Measurements from ENCODE around the gene CYP2R1. TPM values are rescaled to one million over a fixed set of nuclear protein-coding genes. Genes with fewer than 3 reads are reported as not detected.

Gene CYP2R1
- total and polyA plus RNA-seq, 9 donors, result 10.1 to 17.3 (median 13.9) TPM

DNA sequence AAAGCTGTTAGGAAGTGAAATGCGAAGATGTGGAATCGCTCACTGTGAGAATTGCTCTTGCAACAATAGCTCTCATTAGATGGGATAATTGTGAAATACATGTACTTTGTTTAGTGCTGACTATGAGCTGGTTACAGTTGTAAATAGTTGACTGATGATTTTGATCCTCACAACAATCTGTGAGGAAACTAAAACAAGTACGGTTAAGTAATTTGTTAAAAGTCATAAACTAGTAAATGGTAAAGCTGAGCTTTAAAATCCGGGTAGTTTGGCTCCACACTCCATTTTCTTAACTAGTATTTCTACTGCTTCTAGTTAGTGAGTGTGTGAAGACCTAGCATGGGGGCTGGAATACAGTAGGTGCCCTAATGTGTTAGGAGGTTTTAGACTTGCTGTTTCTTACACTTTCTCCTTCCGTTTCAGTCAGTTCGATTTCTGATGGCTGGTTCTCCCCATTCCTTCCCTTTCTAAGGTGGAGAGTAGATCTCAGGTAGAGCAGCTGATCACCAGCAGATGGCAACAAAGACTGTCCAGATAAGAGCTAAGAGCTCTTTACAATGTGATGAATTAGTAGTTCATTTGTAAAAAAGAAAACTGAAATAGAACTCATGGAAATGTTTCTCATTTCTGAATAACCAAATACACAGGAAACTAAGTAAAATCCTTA lies 16.3 kb upstream of the CYP2R1 start:
- H3K9me3 ChIP-seq (replicated peaks; ENCODE audit: control insufficient read depth, low read depth, low read length), result no peaks in the 10 kb centered on the region
- peak; percentile 61 for DNase-seq
- 70% methylated on average over 2 of the region's 6 CpGs for WGBS (ENCODE audit: insufficient coverage)
- peaks cover 9% of the 10 kb centered on the region for H3K4me1 ChIP-seq (ENCODE audit: control insufficient read depth, insufficient read depth, low read length)
- H3K36me3 ChIP-seq (ENCODE audit: control insufficient read depth, insufficient read depth, low read length), result no peaks in the 10 kb centered on the region
- H3K27me3 ChIP-seq (ENCODE audit: control insufficient read depth, insufficient read depth, low read length), result peaks cover 26% of the 10 kb centered on the region
- no peak overlapping the region for H3K27ac ChIP-seq (ENCODE audit: low read length)
- H3K4me3 ChIP-seq (ENCODE audit: low read length), result no peak overlapping the region

DNA sequence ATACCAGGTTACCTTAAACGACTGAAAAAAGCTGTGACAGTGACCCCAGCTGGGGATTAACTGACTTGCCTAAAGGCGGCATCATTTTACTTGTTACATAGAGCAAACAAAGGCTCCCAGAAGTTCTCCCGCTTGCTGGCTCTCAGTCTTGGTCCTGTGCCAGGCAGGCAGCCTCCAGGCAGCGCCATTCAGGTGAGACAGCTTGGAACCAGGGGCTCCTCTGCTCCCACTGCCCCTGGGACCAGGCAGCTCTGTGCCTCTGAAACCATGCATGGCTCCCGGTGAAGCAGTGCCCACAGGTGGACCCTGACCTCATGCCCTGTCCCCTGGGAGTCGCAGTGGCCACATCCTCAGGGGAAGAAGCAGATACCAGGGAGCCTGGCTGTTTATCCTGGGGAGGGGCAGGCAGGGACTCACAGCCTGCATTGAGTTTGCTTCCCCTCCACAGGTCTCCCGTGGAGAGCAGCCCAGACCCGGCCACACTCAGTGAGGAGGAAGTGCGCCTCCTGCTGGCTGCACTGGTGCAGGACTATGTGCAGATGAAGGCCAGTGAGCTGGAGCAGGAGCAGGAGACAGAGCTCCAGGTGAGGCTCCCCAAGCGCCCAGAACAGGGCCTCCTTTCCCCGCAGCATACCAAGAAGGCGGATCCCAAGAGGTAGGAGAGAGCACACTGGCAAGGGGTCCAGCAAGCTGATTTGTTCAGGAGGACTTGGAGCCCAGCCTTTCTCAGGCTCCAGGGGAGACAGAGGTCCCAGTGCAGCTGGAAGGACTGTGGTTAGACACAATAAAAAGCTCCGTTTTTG lies 15.6 kb upstream of the CYP2R1 start:
- no peak overlapping the region for H3K4me3 ChIP-seq (ENCODE audit: low read length)
- DNase-seq, result peak; percentile 44
- WGBS (ENCODE audit: insufficient coverage), result 50% methylated on average over 8 of the region's 13 CpGs
- no peaks in the 10 kb centered on the region for H3K9me3 ChIP-seq (replicated peaks; ENCODE audit: control insufficient read depth, low read depth, low read length)
- H3K4me1 ChIP-seq (ENCODE audit: control insufficient read depth, insufficient read depth, low read length), result peaks cover 9% of the 10 kb centered on the region
- peaks cover 26% of the 10 kb centered on the region for H3K27me3 ChIP-seq (ENCODE audit: control insufficient read depth, insufficient read depth, low read length)
- no peaks in the 10 kb centered on the region for H3K36me3 ChIP-seq (ENCODE audit: control insufficient read depth, insufficient read depth, low read length)
- H3K27ac ChIP-seq (ENCODE audit: low read length), result no peak overlapping the region

DNA sequence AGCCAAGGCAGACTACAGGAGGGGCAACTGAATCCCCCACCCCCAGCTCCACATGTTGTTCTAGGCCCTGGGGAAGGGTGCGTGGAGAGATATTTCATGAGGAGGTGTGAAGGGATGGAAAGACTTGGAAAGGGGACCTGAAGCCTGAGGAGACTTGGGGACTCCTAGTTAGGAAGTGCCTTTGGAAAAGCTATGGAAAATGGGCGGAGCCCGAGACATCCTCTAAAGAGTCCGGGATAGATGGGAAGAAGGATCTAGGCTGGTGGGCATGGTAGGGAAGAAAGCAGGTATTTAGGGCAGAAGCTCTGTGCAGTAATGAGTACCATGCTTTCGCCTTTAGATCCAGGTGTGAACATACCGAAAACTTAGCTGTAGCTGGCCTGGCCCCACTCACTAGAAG lies 15.0 kb upstream of the CYP2R1 start:
- no peak for DNase-seq
- H3K4me3 ChIP-seq (ENCODE audit: low read length), result no peak overlapping the region
- peaks cover 26% of the 10 kb centered on the region for H3K27me3 ChIP-seq (ENCODE audit: control insufficient read depth, insufficient read depth, low read length)
- H3K36me3 ChIP-seq (ENCODE audit: control insufficient read depth, insufficient read depth, low read length), result no peaks in the 10 kb centered on the region
- H3K27ac ChIP-seq (ENCODE audit: low read length), result no peak overlapping the region
- peaks cover 9% of the 10 kb centered on the region for H3K4me1 ChIP-seq (ENCODE audit: control insufficient read depth, insufficient read depth, low read length)
- H3K9me3 ChIP-seq (replicated peaks; ENCODE audit: control insufficient read depth, low read depth, low read length), result no peaks in the 10 kb centered on the region
- 86% methylated on average over 6 of the region's 6 CpGs for whole genome bisulfite sequencing (ENCODE audit: insufficient coverage)

DNA sequence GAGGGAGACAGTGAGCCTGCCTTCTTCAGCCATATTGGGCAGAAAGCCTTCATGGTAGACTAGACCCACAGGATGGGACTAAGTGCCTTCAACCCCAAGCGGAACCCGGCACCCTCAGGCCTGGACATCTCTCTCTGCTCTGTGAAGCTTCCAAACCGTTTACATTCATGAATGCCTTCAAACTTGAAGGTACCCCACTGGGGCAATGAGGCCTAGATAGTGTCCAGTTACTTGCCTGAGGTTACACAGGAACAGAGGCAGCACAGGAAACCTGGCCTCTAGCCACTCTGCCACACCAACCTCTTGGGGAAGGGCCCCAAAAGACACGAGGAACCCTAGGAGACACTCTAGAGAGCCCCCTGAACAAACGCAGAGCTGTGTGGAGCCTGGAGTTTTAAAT lies 14.5 kb upstream of the CYP2R1 start:
- Histone ChIP-seq H3K27me3 (ENCODE audit: control insufficient read depth, insufficient read depth, low read length) (peaks cover 26% of the 10 kb centered on the region), H3K27ac (ENCODE audit: low read length) (no peak overlapping the region), H3K4me3 (ENCODE audit: low read length) (no peak overlapping the region), H3K4me1 (ENCODE audit: control insufficient read depth, insufficient read depth, low read length) (peaks cover 9% of the 10 kb centered on the region), H3K9me3 (replicated peaks; ENCODE audit: control insufficient read depth, low read depth, low read length) (no peaks in the 10 kb centered on the region), H3K36me3 (ENCODE audit: control insufficient read depth, insufficient read depth, low read length) (no peaks in the 10 kb centered on the region)
- WGBS (ENCODE audit: insufficient coverage), result 87% methylated on average over 3 of the region's 5 CpGs
- no peak for DNase-seq

DNA sequence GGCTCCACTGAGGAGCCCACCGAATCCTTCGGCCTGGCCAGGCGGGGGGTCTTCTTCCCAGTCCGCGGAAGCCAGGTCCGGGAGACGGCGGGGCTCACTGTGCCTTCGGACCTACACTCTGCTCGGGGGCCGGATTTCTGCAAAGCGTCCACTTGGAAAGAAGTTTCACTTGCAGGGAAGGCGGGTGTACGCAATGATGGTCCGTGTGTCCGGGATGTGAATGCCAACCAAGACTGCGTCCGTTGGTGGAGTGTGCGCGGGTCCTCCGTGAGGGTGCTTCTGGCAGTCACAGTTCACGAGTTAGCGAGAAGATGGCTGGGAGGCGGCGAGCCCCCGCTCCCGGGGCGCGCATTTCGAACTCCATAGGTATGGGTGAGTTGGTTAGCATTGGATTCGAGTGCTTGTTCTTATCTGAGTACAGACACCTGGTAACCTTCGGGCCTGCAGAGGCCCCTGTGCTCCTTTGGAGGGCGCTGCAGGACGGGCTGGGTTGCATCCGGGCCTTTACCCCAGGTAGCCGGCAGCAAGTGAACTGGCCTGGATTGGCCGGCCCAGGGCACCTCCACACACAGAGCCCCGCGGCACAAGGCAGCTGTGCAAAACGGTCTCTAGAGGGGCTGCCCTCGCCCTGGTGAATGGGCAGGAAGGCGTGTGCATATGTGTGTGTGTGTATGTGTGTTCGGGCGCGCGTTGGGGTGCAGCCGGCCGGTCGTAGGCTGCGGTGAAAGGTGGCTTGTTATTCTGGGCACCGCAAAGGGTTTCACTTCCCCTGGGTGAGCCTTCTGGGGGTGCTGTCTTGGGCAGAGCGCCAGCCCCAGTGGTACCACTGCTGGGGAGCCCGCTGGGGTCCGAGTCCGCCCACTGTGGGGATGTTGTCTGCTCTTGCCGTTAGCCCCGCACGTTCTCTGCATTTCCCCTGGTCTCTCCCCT lies 13.3 kb upstream of the CYP2R1 start:
- WGBS (ENCODE audit: insufficient coverage), result 2% methylated on average over 54 of the region's 58 CpGs
- H3K27me3 ChIP-seq (ENCODE audit: control insufficient read depth, insufficient read depth, low read length), result peaks cover 26% of the 10 kb centered on the region
- peak; percentile 27 for DNase-seq

DNA sequence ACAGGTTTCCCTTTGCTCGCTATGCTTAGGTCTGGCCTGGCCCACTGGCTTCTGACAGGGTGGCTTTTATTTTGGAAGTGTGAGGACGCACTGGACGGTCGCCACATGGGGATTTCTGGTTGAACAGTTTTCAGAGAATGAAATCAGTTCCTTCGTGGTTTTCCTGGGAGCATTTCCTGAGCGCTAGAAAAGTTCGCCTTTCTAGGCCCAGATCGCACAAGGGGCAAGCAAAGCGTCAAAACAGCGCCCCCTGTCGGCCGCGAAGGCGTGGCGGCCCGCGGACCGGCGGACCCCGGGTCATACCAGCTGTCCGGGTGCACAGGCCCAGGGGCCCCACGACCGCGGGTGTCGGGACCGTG lies 12.7 kb upstream of the CYP2R1 start:
- Histone ChIP-seq H3K4me1 (ENCODE audit: control insufficient read depth, insufficient read depth, low read length) (peaks cover 9% of the 10 kb centered on the region), H3K9me3 (replicated peaks; ENCODE audit: control insufficient read depth, low read depth, low read length) (no peaks in the 10 kb centered on the region), H3K36me3 (ENCODE audit: control insufficient read depth, insufficient read depth, low read length) (no peaks in the 10 kb centered on the region), H3K27ac (ENCODE audit: low read length) (no peak overlapping the region), H3K4me3 (ENCODE audit: low read length) (peak overlapping the region; percentile 57), H3K27me3 (ENCODE audit: control insufficient read depth, insufficient read depth, low read length) (peaks cover 26% of the 10 kb centered on the region)
- WGBS (ENCODE audit: insufficient coverage), result 5% methylated on average over 26 of the region's 26 CpGs
- DNase-seq, result peak; percentile 82

More for the DNA sequence above, 13.3 kb upstream of the CYP2R1 start:
- Histone ChIP-seq H3K36me3 (ENCODE audit: control insufficient read depth, insufficient read depth, low read length) (no peaks in the 10 kb centered on the region), H3K4me3 (ENCODE audit: low read length) (peak overlapping the region; percentile 57), H3K4me1 (ENCODE audit: control insufficient read depth, insufficient read depth, low read length) (peaks cover 9% of the 10 kb centered on the region), H3K9me3 (replicated peaks; ENCODE audit: control insufficient read depth, low read depth, low read length) (no peaks in the 10 kb centered on the region), H3K27ac (ENCODE audit: low read length) (no peak overlapping the region)

DNA sequence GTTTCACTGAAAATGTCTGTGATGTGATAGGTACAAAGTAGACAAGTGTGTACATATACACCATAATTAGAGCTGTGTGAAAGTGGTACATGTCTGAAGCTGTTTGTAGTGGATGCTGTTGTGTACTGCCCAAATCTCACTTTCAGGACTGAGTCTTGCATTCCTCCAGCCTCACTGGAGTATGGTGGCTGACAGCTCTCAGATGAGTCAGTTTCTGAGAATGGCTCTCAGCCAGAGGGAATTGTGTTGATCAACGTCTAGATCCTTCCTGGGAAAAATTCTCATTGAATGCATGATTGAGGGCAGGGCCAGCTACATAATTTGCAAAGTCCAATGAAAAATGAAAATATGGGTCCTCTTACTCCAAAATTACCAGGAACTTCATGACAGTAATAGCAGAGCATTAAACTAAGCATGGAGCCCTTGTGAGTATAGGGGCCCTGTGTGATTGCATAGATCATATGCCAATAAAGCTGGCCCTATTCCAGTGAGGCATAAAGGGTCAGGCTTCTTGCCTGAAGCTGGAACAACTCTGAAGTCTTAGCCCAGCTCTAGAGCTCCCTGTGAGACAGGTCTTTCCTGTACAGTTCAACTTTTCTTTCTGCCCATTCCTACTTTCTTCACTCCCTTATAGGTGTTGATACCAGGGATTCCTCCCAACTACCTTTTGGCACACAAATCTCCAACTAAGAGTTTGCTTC lies 10.8 kb upstream of the CYP2R1 start:
- 20% methylated on average over 1 of the region's 1 CpG for WGBS (ENCODE audit: insufficient coverage)
- no peak for DNase-seq

DNA sequence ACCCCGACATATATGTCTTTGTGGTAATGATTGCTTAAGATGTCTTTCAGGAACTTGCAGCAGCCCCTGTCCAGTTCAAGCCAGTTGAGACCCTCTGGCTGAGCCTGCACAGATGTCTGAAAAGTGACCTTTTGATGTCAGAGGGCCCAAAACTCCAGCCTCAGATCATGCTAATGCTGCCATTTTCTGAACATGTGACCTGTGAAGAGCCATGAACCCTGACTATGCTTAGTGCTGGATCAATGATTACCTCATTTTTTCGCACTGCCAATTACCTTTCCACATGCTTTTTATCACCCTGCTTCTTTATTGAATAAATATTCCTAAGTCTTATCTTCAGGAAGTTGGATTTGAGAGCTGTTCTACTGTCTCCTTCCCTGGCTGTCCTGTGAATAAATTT lies 6.9 kb upstream of the CYP2R1 start:
- no peaks in the 10 kb centered on the region for H3K4me1 ChIP-seq (ENCODE audit: control insufficient read depth, insufficient read depth, low read length)
- WGBS (ENCODE audit: insufficient coverage), result no CpG with 5 or more reads among the region's 2 CpGs
- no peak overlapping the region for H3K4me3 ChIP-seq (ENCODE audit: low read length)
- no peaks in the 10 kb centered on the region for H3K27me3 ChIP-seq (ENCODE audit: control insufficient read depth, insufficient read depth, low read length)
- no peaks in the 10 kb centered on the region for H3K9me3 ChIP-seq (replicated peaks; ENCODE audit: control insufficient read depth, low read depth, low read length)
- DNase-seq, result no peak
- no peaks in the 10 kb centered on the region for H3K36me3 ChIP-seq (ENCODE audit: control insufficient read depth, insufficient read depth, low read length)
- no peak overlapping the region for H3K27ac ChIP-seq (ENCODE audit: low read length)

More for the DNA sequence above, 10.8 kb upstream of the CYP2R1 start:
- Histone ChIP-seq H3K27ac (ENCODE audit: low read length) (no peak overlapping the region), H3K27me3 (ENCODE audit: control insufficient read depth, insufficient read depth, low read length) (peaks cover 26% of the 10 kb centered on the region), H3K9me3 (replicated peaks; ENCODE audit: control insufficient read depth, low read depth, low read length) (no peaks in the 10 kb centered on the region), H3K4me3 (ENCODE audit: low read length) (no peak overlapping the region), H3K4me1 (ENCODE audit: control insufficient read depth, insufficient read depth, low read length) (peaks cover 9% of the 10 kb centered on the region), H3K36me3 (ENCODE audit: control insufficient read depth, insufficient read depth, low read length) (no peaks in the 10 kb centered on the region)

DNA sequence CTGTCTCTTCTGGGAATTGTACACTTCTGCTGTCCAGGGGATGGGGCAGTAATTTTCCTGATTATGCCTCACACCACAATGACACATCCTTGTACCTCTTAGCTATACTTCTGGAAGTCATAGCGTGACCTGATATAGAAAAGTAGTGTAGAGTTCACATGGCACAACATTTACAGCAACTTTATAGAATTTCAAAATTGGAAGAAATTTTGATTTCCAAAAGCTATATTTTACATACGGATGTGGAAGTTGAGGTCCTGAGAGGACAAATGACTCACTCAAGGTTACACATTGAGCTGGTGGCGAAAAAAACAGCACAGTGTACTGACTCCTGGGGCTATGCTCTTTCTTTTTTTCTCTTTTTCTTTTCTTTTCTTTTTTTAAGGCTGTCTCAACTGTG lies 6.3 kb upstream of the CYP2R1 start:
- Histone ChIP-seq H3K9me3 (replicated peaks; ENCODE audit: control insufficient read depth, low read depth, low read length) (no peaks in the 10 kb centered on the region), H3K27me3 (ENCODE audit: control insufficient read depth, insufficient read depth, low read length) (no peaks in the 10 kb centered on the region), H3K36me3 (ENCODE audit: control insufficient read depth, insufficient read depth, low read length) (no peaks in the 10 kb centered on the region), H3K4me1 (ENCODE audit: control insufficient read depth, insufficient read depth, low read length) (no peaks in the 10 kb centered on the region), H3K27ac (ENCODE audit: low read length) (no peak overlapping the region), H3K4me3 (ENCODE audit: low read length) (no peak overlapping the region)
- no peak for DNase-seq
- no CpG with 5 or more reads among the region's 3 CpGs for WGBS (ENCODE audit: insufficient coverage)

All from muscle of leg (tissue), 11 donors.